ENCODE data around the gene PIGN.
"Not testable (repeated sequence)": the region's sequence is repeated elsewhere in the genome, so short reads cannot be mapped to it uniquely, and the experiment has no call there.

The PIGN gene

DNA sequence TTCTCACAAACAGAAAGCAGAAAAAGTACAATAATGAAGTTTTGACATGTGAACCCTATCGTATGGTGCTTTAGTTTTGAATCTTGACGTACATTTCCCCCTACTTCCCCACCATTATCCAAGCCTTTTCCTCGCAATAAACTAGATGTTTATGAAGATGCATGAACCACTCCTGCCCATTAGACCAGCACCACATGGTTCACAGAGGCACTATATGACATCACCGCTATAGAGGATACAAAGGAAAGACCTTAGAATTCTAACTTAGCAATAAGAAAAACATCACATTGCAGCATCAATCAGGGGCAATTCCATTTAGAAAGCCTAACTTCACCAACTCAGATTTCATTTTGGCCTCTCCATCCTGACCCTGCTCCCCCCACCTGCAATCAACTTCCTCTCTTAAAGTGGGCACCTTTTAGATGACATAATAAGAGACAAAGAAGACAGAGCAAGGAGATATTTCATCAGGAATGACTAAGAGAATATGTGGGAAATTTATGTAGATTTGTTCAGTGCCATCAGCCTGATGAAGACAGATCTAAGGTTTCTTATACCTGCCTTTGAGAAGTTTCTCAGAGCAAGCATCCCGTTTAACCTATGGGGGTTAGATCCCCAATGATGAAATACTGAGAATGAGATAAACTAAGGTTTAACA, 124.9 kb downstream of the PIGN start:
- no peak for DNase-seq (ENCODE audit: low read depth in 2 of 2)

DNA sequence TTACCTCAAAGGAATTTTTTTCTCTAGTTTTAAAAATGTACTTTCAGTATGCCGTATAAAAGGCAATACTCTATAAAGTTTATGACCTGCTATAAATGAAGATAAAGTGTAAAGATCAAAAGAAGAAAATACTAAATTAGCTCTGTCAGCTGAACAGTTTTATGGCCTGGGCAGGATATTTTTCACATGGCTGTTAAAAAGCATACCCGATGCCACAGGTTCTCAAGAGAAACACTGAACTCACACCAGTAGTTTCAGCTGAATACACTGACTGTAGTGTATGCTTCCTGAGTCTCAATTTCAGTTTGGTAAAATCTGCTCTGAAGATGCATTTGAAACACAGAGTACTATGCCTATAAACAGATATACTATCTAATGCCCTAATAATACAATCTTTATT, 126.0 kb downstream of the PIGN start:
- no peak for DNase-seq (ENCODE audit: low read depth in 2 of 2)

DNA sequence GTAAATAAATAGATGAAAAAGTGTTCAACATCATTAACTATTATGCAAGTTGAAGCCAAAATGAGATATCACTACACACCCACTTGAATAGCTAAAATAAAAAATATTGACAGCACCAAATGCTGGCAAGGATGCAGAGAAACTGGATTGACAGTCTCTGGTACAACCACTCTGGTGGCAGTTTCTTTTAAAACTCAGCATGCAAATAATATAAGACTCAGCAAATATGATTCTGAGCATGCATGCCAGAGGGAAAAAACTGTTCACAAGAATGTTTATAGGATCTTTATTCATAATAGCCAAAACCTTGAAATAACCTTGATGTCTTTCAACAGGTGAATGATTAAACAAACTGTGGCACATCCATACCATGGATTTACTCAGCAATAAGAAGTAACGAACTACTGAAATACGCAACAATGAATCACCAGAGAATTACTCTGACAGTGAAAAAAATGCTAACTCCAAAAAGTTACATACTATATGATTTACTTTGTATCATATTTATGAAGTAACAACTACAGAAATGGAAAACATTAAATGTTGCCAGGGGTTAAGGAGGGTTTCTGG, 131.8 kb downstream of the PIGN start:
- no peak for DNase-seq (ENCODE audit: low read depth in 2 of 2)

DNA sequence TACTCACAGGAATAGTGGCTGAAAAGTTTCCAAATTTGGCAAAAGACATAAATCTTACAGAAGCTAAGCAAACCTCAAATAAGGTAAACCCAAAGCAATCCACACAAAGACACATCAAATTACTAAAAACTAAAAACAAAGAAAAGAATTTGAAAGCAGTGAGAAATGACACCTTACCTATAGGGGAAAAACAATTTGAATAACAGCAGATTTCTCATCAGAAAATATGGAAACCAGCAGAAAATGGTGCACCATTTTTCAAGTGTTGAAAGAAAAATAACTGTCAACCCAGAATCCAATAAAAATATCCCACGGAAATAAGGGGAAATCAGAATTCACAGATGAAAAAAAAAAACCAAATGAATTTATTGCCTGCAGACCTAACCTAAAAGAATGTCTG, 138.6 kb downstream of the PIGN start:
- no peak for DNase-seq (ENCODE audit: low read depth in 2 of 2)

DNA sequence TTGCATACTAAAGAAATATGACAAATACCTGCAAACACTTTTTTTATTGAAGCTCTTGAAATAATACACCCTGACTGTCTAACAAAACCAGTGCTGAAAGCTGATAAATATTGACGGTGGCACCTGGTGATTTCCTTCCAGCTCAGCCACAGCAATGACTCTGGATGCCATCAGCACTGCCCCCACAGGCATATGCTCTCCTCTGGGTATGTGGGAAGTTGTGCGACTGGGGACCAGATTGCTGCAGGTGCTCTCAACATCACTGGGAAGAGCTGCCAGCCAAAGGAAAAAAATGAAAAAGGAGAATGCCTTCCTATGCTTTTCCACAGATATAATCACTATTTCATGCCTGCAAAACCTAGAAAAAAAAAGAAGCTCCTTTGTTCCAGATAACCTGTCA, 141.5 kb downstream of the PIGN start:
- DNase-seq (ENCODE audit: low read depth in 2 of 2), result no peak

DNA sequence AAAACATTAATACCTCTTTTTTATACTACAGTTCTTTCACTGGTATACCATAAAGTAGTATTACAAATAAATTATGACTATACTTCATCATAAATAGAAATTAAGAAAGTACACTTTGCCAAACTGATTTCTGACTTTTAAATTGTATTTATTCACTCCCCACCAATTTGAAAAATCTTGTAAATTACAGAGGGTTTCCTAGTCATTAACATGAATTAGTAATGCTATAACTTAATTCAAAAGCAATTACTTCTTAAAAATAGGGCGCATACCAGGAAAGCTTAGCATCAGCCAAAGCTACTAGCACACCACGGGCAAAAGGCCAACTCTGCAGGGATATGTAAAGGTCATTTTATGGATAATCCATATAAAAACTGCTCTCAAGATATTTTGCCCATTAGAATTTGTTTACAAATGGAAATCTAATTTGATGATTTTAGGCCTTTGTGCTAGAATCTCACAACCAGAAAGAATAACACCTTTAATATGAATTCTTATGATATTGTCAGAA, 142.3 kb downstream of the PIGN start:
- DNase-seq (ENCODE audit: low read depth in 2 of 2), result no peak

DNA sequence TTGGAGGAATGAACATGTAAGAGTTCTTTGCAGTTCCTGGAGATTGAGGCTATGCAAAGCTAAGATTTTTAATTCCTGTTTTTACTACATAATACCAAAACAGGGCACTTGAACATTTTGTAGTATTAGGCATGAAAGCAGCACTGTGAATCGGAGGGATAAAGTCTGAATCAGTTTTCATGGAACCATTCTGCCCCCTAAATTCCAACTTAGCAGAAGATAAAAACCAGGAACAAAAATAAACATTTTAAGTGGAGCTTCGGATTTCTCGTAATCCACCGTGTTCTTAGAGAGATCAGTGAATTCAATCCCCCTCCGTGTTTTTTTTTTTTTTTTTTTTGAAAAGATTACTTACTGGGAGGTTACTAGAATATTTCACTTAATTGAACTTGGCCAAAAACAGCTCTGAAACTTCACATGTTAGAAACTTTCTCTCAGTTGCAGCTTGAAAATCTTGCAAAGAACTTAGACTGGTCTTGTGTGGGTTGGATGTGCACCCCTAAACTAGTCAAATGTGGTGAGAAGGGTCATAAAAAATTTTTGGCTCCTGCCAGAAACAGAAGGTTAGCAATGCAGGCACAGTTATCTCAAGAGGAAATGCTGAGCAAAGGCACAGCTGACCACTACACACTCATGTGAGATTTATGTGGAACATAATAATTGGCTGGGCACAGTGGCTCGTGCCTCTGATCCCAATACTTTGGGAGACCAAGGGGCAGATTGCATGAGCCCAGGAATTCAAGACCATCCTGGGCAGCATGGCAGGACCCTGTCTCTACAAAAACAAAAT, 148.7 kb downstream of the PIGN start:
- DNase-seq (ENCODE audit: low read depth in 2 of 2), result no peak

DNA sequence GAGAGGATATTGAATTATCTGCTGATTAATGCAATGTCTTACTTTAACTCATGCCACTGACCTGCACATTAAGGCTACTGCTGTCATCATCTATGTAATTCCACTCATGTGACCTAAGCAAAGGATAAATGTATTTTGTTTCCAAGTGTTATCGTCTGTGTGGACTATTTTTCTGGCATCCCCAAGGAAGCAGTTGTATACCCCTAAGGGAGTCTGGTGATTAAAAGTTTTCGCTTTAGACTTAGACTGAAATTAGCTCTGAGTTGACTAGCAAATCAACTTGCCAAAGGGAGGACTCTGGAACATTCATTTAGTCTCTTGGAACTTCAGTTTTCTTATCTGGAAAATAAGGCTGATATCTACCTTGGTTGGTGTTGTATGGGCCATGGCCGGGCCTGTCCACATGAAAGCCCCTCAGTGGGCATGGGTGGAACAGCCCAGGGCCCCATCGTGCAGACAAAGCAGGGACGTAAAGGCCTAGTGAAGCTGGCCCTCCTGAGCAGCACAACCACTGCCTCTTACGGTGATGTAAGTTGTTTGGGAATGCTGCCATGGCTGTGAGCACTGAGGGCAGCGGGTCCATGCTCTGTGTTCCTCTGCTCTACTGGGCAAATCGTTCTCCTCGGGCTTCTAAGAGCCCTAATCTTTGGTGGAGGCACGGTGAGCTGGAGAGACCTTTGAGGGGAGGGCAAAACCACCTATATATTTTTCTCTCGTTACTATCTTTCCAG, 149.7 kb downstream of the PIGN start:
- DNase-seq (ENCODE audit: low read depth in 2 of 2), result no peak

DNA sequence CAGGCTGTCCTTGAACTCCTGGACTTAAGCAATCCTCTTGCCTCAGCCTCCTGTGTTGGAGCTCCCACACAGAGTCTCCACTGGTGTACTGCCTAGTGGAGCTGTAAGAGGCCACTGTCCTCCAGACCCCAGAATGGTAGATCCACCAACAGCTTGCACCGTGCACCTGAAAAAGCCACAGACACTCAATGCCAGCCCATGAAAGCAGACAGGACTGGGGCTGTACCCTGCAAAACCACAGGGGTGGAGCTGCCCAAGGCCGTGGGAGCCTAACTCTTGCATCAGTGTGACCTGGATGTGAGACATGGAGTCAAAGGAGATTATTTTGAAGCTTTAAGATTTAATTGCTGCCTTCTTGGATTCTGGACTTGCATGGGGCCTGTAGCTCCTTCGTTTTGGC, 152.6 kb downstream of the PIGN start:
- not testable (repeated sequence) for DNase-seq (ENCODE audit: low read depth in 2 of 2)

DNA sequence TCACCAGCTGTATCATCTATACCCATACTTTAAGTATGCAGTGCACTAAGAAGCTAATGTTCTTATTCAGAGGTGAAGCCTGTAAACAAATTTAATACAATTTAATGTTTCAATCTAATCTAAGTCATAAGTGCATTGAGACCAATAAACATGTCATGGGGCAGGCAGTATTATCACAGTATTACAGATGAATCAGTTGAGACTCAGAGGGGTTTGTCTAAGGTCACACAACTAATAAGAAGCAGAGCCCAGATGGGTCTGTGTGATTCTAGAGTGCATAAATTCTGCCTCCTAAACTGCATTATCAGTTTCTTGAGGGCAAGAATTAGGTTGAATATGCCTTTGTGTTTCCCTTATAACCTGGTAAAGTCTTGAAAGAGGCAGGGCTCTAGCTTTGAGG, 153.1 kb downstream of the PIGN start:
- no peak for DNase-seq (ENCODE audit: low read depth in 2 of 2)

DNA sequence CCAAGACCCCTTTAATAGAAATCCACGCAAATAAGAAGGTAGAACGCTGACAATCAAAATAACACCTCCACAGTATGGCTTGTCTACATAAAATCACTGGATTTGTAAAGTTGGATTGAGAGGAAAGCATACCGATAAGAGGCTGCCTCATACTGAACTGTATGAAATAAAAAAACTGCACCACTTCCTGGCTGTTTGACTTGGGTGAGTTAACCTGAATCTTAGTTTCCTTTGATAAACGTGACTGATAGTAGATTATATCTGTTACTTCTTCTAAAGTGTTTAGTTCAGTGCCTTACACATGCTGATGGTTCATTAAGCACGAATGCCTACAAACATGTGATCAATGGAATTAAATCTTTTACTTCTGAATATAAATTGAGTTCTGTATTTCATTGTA, 153.6 kb downstream of the PIGN start:
- DNase-seq (ENCODE audit: low read depth in 2 of 2), result no peak

DNA sequence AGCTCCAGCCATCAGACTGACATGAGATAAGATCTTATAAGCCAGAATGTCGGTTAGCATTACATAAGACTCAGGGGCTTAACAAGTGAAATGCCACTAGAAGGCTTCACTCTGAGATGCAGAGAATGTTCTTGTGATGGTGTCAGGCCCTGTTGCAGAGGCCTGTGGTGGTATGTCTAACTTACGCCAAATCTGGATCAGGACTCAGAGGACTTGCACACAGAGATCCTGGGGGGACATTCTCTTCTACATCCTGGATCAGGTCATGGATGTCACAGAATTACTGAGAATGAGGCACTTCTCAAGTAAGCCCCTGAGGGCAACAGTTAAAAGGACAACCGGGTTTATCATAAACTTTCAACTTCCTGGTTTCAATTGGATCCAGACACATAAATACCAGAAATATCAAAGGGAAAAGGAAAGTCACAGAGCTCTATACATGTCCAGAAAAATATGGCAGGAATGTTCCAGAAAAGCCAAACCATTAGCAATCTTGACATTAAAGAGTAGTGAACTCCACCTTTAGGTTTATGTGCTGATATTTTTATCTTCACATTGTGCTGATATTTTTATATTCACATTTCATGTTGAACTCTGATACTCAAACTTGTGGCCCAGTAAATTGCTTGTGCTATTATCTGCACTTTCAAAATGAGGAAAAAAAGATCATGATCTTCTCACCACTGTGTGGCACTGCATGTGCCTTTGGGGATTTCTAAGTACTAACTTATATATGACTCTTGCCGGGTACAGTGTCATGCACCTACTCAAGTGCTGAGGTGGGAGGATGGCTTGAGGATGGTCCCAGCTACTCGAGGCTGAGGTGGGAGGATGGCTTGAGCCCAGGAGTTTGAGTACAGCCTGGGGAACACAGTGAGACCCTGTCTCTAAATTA, 156.5 kb downstream of the PIGN start:
- DNase-seq (ENCODE audit: low read depth in 2 of 2), result no peak

DNA sequence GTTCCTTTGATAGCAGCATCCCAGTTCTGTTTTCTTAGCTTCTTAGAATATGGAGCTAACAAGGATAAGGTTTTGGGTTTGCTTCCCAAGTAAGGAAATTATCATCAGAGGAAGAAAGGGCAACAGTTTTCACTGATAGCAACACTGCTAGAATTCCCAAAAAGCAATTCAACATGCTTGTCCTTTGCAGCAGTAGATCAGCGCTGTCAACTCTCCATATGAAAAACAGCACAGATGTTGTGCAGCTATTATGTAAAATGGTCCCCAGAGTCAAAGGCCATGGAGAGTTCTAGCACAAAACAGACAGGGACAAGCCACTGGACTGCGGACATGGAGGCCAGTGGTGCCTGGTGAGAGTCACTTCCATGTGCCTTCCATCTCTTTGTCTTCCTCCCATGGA, 158.1 kb downstream of the PIGN start:
- DNase-seq (ENCODE audit: low read depth in 2 of 2), result no peak

DNA sequence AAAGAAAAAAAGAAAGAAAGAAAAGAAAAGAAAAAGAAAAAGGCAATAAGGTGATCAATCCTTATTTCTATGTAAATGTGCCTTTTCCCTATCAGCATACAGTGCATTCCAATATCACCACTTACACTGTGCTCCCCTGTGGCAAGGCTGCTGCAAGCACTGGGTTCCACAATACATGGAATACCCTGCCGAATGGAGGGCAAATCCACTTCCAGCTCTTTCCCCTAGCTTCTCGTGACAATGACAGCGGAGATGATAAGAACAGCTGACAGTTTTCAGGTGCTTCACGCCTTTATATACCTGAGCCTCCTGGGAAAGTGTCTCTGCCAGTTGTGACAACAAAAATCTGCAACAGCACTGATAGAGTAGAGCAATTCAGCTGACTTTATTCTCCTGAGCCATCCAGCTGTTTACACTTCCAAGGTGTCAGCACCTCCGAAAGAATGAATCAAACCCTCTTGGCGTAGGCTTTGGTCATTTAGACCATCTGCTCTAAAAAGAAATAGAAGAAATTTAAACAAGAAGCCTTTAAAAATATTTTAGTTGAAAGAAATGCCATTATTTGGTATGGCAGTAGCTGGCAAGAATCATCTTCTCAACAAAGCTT, 158.8 kb downstream of the PIGN start:
- DNase-seq (ENCODE audit: low read depth in 2 of 2), result no peak

DNA sequence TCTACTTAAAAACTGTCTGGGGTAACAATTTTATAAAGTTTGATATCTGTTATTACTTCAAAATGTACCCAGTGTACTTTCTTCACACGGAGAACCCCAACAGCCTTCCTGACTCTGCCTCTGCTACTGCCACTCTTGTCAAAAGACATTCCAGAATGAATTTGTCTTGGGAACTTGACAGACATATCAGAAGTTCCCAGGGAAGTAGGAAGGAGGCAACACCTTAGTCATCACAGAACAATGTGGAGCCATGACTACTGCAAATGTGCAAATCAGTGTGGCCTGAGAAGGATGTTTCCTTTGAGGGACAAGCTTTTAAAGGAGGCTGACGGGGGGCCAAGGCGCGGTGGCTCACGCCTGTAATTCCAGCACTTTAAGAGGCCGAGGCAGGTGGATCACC, 160.3 kb downstream of the PIGN start:
- DNase-seq (ENCODE audit: low read depth in 2 of 2), result no peak

DNA sequence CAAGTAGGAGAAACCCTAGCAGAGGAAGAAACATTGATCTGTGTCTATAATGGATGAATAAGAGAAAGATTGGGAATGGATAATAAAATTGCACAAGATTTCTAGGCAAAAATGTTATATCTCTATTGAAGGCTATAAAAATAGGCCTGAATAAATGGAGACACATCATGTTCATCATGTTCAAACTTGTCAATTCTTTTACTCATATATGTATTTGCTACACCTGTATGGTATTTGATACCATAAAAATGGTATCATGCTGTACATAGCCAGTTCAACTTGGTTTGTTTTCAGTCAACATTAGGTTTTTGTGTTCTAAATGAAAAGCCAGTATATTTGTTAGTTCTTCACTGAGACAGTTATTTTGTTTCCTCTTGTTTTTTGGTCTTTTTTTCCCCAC, 161.9 kb downstream of the PIGN start:
- no peak for DNase-seq (ENCODE audit: low read depth in 2 of 2)

DNA sequence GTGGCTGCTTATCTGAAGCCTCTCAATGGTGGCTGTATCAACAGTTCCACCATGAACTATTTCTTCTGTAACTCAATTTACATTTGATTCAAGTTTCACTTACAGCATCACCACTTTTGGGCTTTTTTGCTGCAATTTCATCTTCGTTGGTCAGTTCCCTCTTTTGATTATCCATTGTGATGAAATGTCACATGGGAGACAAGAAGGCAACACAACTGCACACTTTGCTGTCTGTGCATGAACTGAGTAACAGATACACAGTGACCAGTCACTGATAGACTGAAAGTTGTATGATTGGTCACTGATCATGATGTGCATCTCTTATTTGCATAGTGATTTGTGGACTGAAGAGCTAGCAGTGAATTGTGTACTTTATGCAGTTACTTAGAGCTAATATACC, 163.3 kb downstream of the PIGN start:
- no peak for DNase-seq (ENCODE audit: low read depth in 2 of 2)

DNA sequence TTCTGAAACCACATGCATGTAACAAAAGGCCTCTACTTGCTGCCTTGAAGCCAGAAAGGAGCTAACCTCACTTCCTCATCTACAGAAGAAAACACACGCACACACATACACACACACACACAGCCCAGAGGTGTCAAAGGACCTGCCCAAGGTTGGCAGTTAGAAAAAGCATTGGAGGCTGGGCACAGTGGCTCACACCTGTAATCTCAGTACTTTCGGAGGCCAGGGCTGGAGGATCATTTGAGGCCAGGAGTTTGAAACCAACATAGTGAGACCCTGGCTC, 168.2 kb downstream of the PIGN start:
- DNase-seq (ENCODE audit: low read depth in 2 of 2), result no peak

DNA sequence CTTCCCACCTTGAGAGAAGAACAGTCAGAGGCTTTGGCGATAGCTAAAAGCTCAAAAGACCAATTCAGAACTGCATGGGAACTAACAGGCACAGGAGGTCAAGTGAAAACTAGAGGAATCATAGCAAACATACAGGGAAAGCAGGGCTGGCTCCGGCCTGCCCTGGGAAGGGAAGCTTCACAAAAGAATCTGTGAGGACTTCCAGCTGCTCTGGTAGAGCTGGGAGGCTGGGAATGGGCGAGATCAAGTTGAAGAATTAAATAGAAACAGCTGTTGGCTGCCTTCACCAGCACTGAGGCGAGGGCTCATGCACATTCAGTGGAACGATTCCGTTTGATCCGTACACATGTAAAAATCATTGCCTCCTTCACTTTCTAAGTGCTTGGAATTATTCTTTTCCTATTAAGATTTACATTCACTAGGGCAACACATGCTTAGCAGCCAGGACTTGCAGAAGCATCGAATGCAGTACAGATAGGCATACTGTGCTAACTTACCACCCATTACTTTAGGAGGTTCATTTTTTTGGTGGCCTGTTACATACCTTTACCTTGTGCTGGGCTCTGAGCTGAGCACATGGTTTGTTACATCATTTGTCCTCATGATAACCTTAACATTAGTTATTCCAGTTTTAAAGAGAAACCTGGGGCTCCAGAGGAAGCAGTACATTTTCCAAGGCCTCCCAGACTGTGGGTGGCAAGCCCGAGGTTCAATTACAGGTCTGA, 168.7 kb downstream of the PIGN start:
- DNase-seq (ENCODE audit: low read depth in 2 of 2), result no peak

DNA sequence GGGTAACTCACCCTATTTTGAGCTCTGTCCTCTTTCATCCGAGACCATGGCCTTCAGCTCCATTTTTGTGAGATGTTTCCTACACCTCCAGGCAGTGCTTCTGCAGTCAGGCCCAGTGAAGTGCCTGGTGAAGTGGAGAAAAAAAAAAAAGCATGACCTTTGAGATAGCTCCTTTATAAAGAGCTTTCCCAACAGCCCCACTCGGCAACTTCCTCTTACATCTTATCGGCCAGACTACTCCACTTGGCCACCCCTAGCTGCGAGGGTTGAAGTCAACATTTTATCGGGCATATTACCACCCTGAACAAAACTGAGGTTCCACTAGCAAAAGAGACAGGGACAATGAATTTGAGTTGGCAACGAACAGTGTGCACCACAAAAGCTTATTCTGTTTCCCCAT, 169.2 kb downstream of the PIGN start:
- no peak for DNase-seq (ENCODE audit: low read depth in 2 of 2)

DNA sequence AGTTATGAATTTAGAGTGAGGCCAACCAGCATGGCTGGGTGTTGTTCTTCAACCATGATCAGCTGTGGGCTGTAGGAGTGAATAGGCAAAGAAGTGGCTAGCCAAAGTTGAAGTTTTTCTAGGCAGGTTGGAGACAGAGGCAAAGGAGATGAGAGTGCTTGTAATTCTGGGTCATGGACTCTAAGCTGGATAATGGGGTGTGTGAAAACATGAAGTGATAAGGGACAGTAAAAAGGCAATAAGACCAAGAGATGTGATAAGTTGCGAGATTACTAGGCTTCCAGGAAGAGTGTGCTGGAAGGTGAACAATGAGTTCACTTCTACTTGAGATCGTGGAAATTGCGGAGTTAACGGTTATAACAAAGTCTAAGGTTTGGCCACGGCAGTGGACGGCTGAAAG, 175.4 kb downstream of the PIGN start:
- DNase-seq (ENCODE audit: low read depth in 2 of 2), result no peak

Measured in stimulated activated CD8-positive, alpha-beta memory T cell treated with anti-CD3 and anti-CD28 coated beads, Interleukin-7, amount 100 ng/mL, for 1 hour (primary cell).